IPS-NIHi7 (cell line): Measurements from ENCODE around the gene MED22.
A peak's percentile ranks its signal among the peaks of the same experiment; 100 is the strongest.
"Not testable (repeated sequence)": the region's sequence is repeated elsewhere in the genome, so short reads cannot be mapped to it uniquely, and the experiment has no call there.

Experiments
- DNase-seq: peaks from one replicate; pipeline ENCODE4 v3.0.0; 2012; ENCODE audit warnings: mixed read lengths; ENCODE audit errors: extremely low spot score

Gene MED22

DNA sequence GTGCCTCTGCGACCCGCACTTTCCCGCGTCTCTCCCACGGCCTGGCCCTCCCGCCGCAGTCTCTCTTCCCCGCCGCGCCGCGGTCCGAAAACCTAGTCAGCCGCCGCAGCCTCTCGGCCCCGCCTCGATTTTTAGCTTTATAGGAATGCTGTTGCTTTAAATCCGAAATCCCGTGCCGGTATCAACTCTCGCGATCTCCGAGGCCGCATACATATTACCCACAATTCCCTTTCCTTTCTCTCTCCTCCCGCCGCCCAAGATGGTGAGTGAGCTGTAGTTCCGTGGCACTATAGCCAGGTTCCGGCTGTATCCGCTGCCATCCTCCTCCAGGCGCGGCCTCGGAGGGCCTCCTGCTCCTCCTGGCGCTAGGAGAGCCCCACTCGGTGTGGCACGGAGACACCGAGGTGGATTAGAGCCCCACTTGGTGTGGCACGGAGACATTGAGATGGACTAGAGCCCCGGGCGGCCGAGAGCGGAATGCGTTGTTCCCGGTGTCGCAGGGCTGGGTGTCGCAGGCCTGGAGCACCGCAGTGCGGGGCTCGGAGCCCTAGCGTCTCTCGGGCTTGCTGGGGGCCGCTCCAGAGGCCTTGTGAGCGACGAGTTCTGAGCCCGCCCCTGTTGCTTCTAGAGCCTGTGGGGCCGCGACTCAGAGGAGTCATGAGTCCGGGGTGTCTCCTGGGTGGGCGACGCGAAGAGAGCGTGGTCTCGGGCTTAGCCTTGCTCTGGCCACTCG is at the start of gene MED22, which contains the start of gene RPL7A:
Gene MED22 (minus strand): TSS at position 147 of the 733 bp plus-strand sequence. CDS start 1,469 bp downstream, outside the sequence.
Gene RPL7A (plus strand): TSS at position 234 of the 733 bp plus-strand sequence. CDS start 26 bp downstream, at position 260.
- DNase-seq, result peak; percentile 85

DNA sequence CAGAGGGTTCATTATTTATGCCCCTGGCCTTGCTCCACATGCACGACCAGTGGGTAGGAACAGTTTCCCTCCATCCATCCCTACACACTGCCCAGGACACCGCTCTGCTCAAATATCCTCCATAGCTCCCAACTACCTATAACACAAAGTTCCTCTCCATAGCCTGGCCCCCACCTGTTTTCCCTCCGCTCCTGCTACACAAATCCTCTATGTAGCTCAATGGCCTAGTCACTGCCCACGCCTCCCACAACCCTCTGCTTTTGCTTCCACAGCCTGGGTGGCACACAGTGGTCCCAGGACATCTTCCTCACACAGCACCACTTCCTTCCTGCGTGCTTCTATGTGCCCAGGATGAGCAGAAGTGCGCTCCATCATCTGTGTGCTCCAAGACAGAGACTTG is 49.4 kb upstream of the MED22 start:
- DNase-seq, result no peak

DNA sequence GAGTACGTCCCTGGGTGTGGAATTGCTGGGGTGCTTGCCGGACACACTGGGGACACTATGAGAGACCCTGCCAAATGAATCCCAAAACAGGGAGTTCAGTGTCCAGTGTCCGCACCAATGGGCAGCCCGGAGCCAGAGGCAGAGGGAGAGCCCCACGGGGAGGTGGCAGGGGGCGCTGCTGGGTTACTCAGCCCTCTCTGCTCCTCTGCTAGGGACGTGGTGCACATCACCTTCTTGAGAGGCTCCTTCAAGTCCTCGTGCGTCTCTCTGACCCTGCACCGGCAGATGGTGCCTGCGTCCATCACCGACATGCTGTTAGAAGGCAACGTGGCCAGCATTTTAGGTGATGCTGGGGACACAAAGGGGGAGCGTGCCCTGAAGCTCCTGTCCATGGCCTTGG is 49.0 kb upstream of the MED22 start:
- DNase-seq, result peak; percentile 83

DNA sequence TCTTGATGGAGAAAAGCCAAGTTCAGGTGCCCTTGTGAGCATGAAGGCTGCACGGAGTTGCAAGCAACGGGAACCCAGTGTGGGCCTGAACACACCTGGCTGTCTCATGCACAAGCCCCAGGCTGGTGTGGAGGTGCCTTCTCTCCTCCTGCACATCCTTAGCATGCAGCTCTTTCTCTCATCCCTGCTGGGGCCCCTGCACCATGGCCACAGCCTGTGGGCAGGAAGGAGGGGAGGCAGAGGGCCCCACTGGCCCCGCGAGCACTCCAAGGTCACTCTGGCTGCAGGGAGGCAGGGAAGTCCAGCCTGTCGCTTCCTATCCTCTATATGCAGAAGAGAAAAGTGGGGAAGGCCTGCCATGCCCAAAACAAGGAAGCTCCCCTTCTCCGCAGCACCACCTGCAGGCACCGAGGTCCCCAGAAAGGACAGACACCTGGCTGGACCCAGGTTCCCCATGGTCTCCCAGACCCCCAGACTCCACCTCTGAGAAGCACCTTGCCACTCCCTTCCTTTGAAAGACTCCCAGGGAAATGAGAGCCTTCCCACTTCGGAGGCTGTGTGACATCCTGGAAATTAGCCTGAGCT is 46.8 kb upstream of the MED22 start:
- no peak for DNase-seq

DNA sequence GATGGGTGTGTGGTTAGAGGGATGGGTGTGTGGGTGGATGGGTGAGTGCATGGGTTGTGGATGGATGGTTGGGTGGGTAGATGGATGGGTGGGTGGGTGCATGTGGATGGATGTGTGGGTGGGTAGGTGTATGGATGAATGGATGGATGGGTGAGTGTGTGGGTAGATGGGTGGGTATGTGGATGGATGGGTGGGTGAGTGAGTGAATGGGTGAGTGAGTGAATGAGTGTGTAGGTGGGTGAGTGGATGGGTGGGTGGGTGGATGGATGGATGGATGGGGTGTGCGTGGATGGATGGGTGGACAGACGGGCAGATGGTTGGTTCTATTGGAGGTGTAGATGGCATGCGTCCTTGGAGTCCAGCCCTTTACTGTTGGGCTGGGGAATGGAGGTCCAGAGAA is 45.5 kb upstream of the MED22 start:
- DNase-seq, result no peak

DNA sequence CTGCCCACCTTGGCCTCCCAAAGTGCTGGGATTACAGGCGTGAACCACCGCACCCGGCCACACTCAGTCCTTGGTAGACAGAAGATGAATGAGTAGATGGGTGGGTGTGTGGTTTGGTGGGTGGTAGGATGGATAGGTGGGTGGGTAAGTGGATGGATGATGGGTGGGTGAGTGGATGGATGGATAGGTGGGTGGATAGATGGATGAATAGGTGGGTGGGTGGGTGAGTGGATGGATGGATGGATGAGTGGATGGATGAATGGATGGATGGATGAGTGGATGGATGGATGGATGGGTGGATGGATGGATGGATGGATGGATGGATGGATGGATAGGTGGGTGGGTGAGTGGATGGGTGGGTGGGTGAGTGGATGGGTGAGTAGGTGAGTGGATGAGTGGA is 44.4 kb upstream of the MED22 start:
- not testable (repeated sequence) for DNase-seq

DNA sequence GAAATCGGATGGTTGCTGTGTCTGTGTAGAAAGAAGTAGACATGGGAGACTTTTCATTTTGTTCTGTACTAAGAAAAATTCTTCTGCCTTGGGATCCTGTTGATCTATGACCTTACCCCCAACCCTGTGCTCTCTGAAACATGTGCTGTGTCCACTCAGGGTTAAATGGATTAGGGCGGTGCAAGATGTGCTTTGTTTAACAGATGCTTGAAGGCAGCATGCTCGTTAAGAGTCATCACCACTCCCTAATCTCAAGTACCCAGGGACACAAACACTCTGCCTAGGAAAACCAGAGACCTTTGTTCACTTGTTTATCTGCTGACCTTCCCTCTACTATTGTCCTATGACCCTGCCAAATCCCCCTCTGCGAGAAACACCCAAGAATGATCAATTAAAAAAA is 43.5 kb upstream of the MED22 start:
- not testable (repeated sequence) for DNase-seq

DNA sequence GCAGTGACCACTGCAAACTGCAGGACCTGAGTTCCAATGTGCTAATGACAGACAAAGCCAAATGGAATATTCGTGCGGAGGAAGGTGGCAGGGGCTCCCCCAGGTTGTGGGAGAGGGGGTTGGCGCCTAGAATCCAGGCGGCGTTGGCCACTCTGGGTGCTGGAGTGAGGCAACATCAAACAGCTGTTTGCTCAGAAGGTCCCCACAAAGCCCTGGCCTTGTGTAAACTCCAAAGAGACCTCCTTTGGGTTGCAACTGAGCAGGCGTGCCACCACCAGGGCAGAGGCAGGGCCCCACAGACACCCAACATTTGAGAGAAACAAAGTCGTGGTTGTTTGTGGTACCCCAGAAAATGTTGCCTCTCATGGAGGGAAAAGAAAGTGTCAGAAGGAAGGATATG is 42.8 kb upstream of the MED22 start:
- no peak for DNase-seq

DNA sequence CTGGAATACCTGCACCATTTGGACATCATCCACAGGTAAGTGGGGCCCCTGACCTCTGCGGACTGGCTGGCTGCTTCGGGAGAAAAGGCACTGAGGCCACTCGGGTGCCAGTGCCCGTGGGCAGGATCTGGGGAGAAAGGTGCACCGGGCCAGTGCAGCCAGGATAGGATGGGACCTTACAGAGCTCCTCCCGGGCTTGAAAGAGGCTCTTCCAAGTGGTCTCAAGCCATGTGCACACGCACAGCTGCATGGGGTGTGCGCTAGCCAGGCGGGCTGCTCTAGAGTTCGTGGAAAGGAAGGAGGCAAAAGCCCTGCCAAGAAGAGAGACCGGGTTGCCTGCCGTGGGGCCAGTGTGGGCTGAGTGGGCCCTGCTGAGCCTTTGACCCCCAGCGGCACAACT is 41.6 kb upstream of the MED22 start:
- no peak for DNase-seq

DNA sequence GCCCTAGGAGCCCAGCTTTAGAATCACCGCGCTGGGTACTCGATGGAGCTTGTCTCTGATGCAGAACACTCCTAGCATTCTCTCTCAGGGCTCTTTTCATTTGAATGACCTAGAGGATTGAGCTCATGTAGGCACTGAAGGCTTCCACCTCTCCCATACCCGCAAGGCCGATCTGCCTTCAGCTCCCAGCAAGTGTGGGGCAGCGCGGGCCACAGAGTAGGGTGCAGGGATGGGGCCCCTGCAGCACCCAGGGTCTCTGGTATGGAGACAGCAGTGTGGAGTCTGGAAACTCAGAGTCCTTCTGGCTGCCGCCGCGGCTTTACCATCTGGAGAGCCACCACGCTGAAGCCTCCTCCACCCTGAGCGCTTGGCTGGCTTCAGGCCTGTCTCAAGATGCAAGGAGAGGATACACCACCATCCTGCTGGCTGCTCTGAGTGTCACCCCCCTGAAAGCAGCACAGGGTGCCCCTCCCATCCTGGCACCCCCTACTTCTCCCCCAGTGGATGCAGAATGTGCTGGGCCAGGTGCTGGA is 41.2 kb upstream of the MED22 start:
- DNase-seq, result no peak

DNA sequence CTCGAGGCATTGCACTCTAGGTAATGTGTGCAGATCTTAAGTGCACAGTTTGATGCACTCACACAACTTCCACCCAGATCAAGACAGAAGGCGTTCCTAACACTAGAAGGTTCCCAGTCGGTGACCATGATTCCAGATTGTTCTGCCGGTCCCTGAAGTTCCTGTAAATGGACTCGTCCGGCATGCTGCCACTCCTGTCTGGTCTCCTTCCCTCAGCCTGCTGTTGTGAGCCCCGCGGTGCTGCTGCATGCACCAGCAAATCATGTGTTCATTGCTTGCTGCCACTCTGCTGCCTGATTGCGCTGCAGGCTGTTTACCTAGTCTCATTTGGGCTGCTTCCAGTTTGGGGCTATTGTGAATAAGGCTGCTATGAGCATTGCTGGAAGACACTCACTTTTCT is 39.7 kb upstream of the MED22 start:
- no peak for DNase-seq

DNA sequence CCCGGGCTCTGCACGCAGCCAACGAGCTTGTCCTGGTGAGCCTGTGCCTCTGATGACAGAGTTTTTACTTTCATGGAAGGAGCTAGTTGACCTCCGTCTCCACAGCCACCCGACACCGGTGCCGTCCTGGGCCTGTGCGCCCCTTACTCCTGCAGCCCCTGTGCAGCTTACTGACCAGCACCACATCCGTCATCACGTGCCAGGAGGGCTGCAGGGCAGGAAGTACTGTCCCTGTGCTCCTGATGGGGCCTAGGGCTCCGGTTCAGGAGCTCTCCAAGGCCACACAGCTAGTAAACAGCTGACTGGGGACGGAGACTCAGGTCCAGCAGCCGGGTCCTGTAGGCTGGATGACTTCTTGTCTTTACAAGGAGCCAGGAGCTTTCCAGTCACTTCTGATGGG is 38.4 kb upstream of the MED22 start:
- DNase-seq, result no peak

DNA sequence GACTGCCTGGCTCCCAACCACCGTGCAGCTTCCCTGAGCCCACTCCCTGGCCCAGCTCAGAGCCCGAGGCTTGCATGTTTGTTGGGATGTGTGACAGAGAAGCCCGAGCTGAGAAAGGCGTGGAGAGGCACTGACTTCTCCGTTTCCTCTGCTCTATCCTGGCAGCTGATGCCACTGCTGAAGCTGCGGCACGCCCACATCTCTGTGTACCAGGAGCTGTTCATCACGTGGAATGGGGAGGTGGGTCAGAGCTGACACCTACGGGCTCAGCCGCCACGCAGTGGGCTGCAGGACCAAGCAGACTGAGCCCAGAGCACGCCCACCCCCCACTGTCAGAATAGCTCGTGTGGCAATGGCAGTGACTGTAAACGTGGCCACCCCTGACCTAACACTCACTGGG is 37.5 kb upstream of the MED22 start:
- DNase-seq, result no peak

DNA sequence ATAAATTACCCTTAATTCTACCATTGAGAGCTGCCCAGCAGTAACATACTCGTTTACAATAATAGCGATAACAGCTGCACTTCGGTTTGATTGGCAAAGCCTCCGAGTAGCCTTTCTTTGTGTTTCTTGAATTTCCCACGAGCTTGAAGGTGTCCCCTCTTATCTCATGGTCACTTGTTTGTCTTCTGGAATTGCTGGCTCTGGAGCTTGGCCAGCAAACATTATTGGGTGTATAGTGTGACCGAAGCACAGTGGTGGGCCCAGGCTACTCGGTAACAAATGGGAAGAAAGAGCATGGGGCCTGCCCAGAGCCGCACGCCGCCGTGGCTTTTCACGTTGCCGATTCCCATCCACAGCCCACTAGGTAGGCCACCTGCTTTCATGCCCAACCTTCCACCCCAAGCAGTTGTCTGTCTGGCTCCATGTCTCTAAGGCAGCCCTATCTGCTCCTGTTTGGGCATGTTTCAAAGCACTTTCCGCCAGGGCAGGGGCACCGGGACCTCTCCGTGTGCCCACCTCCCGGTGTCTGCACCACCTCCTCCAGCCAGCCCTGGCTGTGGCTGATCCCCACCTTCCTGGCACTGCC is 36.9 kb upstream of the MED22 start:
- DNase-seq, result no peak

DNA sequence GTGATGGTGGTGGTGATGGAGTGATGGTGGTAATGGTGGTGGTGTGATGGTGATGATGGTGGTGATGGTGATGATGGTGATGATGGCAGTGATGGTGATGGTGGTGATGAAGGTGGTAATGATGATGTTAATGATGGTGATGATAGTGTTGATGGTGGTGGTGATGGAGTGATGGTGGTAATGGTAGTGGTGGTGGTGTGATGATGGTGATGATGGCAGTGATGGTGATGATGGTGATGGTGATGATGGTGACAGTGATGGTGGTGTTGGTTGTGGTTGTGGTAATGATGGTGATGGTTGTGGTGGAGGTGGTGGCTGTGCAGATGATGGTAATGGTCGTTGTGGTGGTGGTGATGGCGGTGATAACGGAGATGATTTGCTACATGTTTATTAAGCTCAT is 35.5 kb upstream of the MED22 start:
- no peak for DNase-seq

DNA sequence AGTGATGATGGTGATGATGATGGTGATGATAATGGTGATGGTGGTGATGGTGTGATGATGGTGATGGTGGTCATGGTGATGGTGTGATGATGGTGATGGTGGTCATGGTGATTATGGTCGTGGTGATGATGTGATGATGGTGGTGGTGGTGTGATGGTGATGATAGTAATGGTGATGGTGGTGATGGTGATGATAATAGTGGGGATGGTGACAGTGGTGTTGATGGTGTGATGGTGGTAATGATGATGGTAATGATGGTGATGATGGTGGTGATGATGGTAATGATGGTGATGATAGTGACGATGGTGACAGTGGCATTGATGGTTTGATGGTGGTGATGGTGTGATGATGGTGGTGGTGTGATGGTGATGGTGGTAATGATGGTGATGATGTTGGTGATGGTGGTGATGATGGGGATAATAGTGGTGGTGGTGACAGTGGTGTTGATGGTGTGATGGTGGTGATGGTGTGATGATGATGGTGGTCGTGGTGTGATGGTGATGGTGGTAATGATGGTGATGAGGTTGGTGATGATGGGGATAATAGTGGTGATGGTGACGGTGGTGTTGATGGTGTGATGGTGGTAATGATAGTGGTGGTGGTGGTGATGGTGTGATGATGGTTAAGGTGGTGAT is 34.7 kb upstream of the MED22 start:
- DNase-seq, result no peak

DNA sequence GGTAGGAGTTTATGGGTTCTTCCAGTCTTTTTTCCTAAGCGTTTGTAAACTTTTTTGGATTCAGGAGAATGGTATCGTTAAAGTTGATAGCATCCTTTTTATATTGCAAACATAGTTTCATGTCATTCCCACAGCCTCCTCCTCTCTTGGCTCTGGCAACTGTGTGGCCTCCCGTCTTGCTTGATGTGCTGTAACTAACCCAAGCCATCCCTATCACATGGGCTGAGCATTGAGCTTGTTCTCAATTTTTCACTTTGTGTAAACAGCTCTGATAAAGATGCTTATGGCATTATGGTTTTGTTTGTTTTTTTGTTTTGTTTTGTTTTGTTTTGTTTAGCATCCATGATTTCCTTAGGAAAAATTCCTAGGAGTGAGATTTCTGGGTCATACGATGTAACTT is 32.8 kb upstream of the MED22 start:
- DNase-seq, result no peak

DNA sequence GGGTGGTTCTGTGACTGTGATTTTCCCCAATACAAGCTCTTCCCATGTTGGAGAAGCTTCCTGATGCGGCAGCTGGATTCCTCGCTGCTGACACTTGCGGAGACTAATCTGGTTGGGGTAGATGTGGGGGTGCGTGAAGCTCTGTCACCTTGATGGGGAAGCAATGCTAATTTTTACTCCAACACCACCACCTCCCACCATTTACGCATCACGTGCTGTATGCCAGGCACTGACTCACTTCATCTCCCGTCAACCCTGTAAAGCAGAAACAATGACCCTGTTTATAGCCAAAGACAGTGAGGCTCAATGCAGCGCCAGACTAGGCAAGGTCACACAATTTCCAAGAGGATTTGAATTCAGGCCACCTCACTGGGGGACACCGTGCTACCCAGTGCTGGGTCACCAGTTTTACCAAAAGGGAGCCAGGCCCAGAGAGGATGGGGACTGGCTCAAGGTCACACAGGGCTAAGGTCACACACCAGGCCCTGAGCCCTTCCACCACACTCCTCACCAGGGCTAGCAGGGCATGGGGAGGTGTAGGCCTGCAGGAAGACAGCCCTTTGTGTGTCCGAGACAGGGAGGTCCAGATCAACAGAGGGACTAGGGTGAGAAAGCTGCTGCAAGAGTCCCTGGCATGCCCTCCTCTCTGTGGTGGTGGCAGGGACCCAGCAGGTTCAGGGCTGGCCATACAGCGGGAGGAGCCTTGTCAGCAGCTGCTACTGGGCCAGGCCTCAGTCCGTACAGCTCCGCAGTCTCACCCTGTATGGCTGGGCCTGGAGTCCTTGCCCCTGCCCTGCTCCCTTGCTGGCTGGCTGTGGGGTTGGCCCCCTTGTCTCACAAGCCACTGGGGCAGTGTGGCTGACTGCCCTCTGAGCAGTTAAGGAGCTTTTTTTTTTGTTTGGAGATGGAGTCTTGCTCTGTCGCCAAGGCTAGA is 31.5 kb upstream of the MED22 start:
- DNase-seq, result no peak

DNA sequence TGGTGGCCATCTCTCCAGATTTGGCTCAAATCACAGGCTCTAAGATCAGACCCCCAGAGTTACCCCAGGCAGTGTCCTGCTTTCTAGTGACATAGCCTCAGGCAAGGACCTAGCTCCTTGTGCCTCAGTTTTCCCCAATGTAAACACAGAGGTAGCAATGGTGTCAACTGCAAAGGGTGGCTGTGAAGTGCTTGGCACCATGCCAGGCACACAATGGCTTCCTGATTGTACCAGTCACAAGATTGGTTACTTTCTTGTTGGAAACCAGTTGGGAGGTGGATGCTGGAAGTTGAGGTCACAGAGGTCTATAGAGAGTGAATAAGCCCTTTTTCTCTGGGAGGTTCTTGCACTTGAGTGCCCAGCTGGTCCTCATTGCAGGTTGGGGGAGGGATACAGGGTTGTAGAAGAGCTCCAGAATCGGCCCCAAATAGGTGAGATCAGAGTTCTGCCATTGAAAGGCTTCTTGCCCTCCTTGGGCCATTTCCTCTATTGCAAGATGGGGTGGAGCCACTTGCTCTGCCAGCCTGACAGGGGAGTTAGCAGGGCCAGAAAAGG is 30.6 kb upstream of the MED22 start:
- DNase-seq, result no peak

DNA sequence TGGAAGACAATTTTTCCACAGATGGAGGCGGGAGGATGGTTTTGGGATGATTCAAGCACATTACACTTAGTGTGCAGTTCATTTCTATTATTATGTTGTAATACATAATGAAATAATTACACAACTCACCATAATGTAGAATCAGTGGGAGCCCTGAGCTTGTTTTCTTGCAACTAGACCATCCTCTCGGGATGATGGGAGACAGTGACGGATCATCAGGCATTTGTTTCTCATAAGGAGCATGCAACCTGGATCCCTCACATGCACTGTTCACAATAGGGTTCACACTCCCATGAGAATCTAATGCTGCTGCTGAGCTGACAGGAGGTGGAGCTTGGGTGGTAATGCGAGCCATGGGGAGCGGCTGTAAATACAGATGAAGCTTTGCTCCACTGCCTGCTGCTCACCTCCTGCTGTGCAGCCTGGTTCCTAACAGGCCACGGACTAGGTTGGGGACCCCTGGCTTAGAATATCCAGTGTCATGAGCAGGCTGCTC is 29.8 kb upstream of the MED22 start:
- DNase-seq, result no peak

DNA sequence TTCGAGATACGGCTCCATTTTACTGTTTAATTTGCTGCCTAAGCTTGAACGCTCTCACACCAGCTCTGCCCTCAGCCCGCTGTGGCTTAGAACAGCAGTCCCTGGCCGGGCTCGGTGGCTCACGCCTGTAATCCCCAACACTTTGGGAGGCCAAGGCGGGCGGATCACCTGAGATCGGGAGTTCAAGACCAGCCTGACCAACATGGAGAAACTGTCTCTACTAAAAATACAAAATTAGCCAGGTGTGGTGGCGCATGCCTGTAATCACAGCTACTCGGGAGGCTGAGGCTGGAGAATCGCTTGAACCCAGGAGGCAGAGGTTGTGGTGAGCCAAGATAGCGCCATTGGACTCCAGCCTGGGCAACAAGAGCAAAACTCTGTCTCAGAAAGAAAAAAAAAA is 29.3 kb upstream of the MED22 start:
- not testable (repeated sequence) for DNase-seq
